ENCODE results near the gene COX6A2.
A peak's percentile ranks its signal among the peaks of the same experiment; 100 is the strongest.
"Not testable (repeated sequence)": the region's sequence is repeated elsewhere in the genome, so short reads cannot be mapped to it uniquely, and the experiment has no call there.

Gene COX6A2

GRCh38 chr16:31417916-31418315 lies 10.2 kb downstream of the COX6A2 start:
- no CpG with 5 or more reads among the region's 5 CpGs for WGBS, 2 donors (ENCODE audit: extremely low coverage in 2 of 2, insufficient read length in 2 of 2, insufficient replicate concordance in 1 of 2)
- no peaks in the 10 kb centered on the region for H3K4me1 ChIP-seq (ENCODE audit: control insufficient read depth in 2 of 2, insufficient read depth in 1 of 2, low read depth in 1 of 2, low read length in 2 of 2)

GRCh38 chr16:31417036-31417435 lies 11.1 kb downstream of the COX6A2 start:
- not testable (repeated sequence) for H2BK15ac ChIP-seq (ENCODE audit: low read length); H3K4me2 ChIP-seq (ENCODE audit: insufficient read depth, low read length, poor library complexity, severe bottlenecking); H3K27me3 ChIP-seq (ENCODE audit: control insufficient read depth in 3 of 3, insufficient read depth in 3 of 3, low read depth in 1 of 3, low read length in 3 of 3); H2BK12ac ChIP-seq (ENCODE audit: low read length); H3K4ac ChIP-seq (ENCODE audit: low read length); H3K18ac ChIP-seq (ENCODE audit: low read length); H3K79me1 ChIP-seq (ENCODE audit: low read depth, low read length); H3K4me1 ChIP-seq (ENCODE audit: control insufficient read depth in 2 of 2, insufficient read depth in 1 of 2, low read depth in 1 of 2, low read length in 2 of 2); H2BK5ac ChIP-seq (ENCODE audit: low read length); H3K14ac ChIP-seq (ENCODE audit: low read length); DNase-seq (ENCODE audit: low spot score); H4K8ac ChIP-seq (ENCODE audit: low read depth, low read length); H3K36me3 ChIP-seq (replicated peaks in 1 of 2; ENCODE audit: control insufficient read depth in 2 of 2, insufficient read depth in 2 of 2, low read length in 2 of 2); H3K9me3 ChIP-seq (replicated peaks in 1 of 2; ENCODE audit: control insufficient read depth in 2 of 2, insufficient read depth in 1 of 2, low read depth in 1 of 2, low read length in 2 of 2); H4K91ac ChIP-seq (ENCODE audit: low read depth, low read length, poor library complexity); H2AFZ ChIP-seq (ENCODE audit: low read length); H3K27ac ChIP-seq (replicated peaks; ENCODE audit: low read length); H3K23ac ChIP-seq (ENCODE audit: low read depth, low read length, poor library complexity); H2BK120ac ChIP-seq (ENCODE audit: low read depth, low read length); H3K9ac ChIP-seq (ENCODE audit: low read depth, low read length, poor library complexity); H2AK5ac ChIP-seq (ENCODE audit: low read depth, low read length); H3K4me3 ChIP-seq (ENCODE audit: low read length in 2 of 2)
- no CpG with 5 or more reads among the region's 2 CpGs for WGBS, 2 donors (ENCODE audit: extremely low coverage in 2 of 2, insufficient read length in 2 of 2, insufficient replicate concordance in 1 of 2)

More at GRCh38 chr16:31417916-31418315, 10.2 kb downstream of the COX6A2 start:
- Histone ChIP-seq H2AK5ac (ENCODE audit: low read depth, low read length) (no peak overlapping the region), H3K14ac (ENCODE audit: low read length) (no peak overlapping the region), H3K4ac (ENCODE audit: low read length) (no peak overlapping the region), H3K36me3 (replicated peaks in 1 of 2; ENCODE audit: control insufficient read depth in 2 of 2, insufficient read depth in 2 of 2, low read length in 2 of 2) (no peaks in the 10 kb centered on the region), H2BK5ac (ENCODE audit: low read length) (no peak overlapping the region), H3K4me2 (ENCODE audit: insufficient read depth, low read length, poor library complexity, severe bottlenecking) (no peak overlapping the region), H3K9me3 (replicated peaks in 1 of 2; ENCODE audit: control insufficient read depth in 2 of 2, insufficient read depth in 1 of 2, low read depth in 1 of 2, low read length in 2 of 2) (no peaks in the 10 kb centered on the region), H3K9ac (ENCODE audit: low read depth, low read length, poor library complexity) (no peak overlapping the region), H3K27ac (replicated peaks; ENCODE audit: low read length) (no peak overlapping the region), H4K8ac (ENCODE audit: low read depth, low read length) (no peak overlapping the region), H2AFZ (ENCODE audit: low read length) (no peak overlapping the region), H2BK12ac (ENCODE audit: low read length) (no peak overlapping the region), H3K23ac (ENCODE audit: low read depth, low read length, poor library complexity) (no peak overlapping the region), H3K79me1 (ENCODE audit: low read depth, low read length) (peaks cover 1% of the 10 kb centered on the region), H3K18ac (ENCODE audit: low read length) (no peak overlapping the region), H2BK15ac (ENCODE audit: low read length) (no peak overlapping the region), H4K91ac (ENCODE audit: low read depth, low read length, poor library complexity) (no peak overlapping the region), H3K4me3 (ENCODE audit: low read length in 2 of 2) (no peak overlapping the region), H2BK120ac (ENCODE audit: low read depth, low read length) (no peak overlapping the region), H3K27me3 (ENCODE audit: control insufficient read depth in 3 of 3, insufficient read depth in 3 of 3, low read depth in 1 of 3, low read length in 3 of 3) (peaks cover 0 to 7% (median 0%) of the 10 kb centered on the region in 3 experiments)
- DNase-seq (ENCODE audit: low spot score), result no peak

GRCh38 chr16:31416371-31416770 lies 11.8 kb downstream of the COX6A2 start:
- H4K8ac ChIP-seq (ENCODE audit: low read depth, low read length), result no peak overlapping the region
- H3K36me3 ChIP-seq (replicated peaks in 1 of 2; ENCODE audit: control insufficient read depth in 2 of 2, insufficient read depth in 2 of 2, low read length in 2 of 2), result no peaks in the 10 kb centered on the region
- H2BK15ac ChIP-seq (ENCODE audit: low read length), result no peak overlapping the region
- H2BK5ac ChIP-seq (ENCODE audit: low read length), result no peak overlapping the region
- H3K4me2 ChIP-seq (ENCODE audit: insufficient read depth, low read length, poor library complexity, severe bottlenecking), result no peak overlapping the region
- no peak overlapping the region for H3K9ac ChIP-seq (ENCODE audit: low read depth, low read length, poor library complexity)
- peaks cover 0 to 12% (median 0%) of the 10 kb centered on the region in 3 experiments for H3K27me3 ChIP-seq (ENCODE audit: control insufficient read depth in 3 of 3, insufficient read depth in 3 of 3, low read depth in 1 of 3, low read length in 3 of 3)
- H3K4me3 ChIP-seq (ENCODE audit: low read length in 2 of 2), result no peak overlapping the region
- peak overlapping the region; percentile 49 for H3K14ac ChIP-seq (ENCODE audit: low read length)
- H2AFZ ChIP-seq (ENCODE audit: low read length), result no peak overlapping the region
- H2BK120ac ChIP-seq (ENCODE audit: low read depth, low read length), result no peak overlapping the region
- H3K4me1 ChIP-seq (ENCODE audit: control insufficient read depth in 2 of 2, insufficient read depth in 1 of 2, low read depth in 1 of 2, low read length in 2 of 2), result peaks cover under 1% of the 10 kb centered on the region in 2 donors
- H3K23ac ChIP-seq (ENCODE audit: low read depth, low read length, poor library complexity), result no peak overlapping the region
- H3K27ac ChIP-seq (replicated peaks; ENCODE audit: low read length), result no peak overlapping the region
- H3K79me1 ChIP-seq (ENCODE audit: low read depth, low read length), result peaks cover 1% of the 10 kb centered on the region
- H3K4ac ChIP-seq (ENCODE audit: low read length), result no peak overlapping the region
- DNase-seq (ENCODE audit: low spot score), result no peak
- no peak overlapping the region for H2BK12ac ChIP-seq (ENCODE audit: low read length)
- H3K18ac ChIP-seq (ENCODE audit: low read length), result peak overlapping the region; percentile 33
- H2AK5ac ChIP-seq (ENCODE audit: low read depth, low read length), result no peak overlapping the region
- H4K91ac ChIP-seq (ENCODE audit: low read depth, low read length, poor library complexity), result no peak overlapping the region
- no CpG with 5 or more reads among the region's 11 CpGs for WGBS, 2 donors (ENCODE audit: extremely low coverage in 2 of 2, insufficient read length in 2 of 2, insufficient replicate concordance in 1 of 2)
- H3K9me3 ChIP-seq (replicated peaks in 1 of 2; ENCODE audit: control insufficient read depth in 2 of 2, insufficient read depth in 1 of 2, low read depth in 1 of 2, low read length in 2 of 2), result no peaks in the 10 kb centered on the region

- H4K91ac ChIP-seq (ENCODE audit: low read depth, low read length, poor library complexity), result no peak overlapping the region
- H2BK15ac ChIP-seq (ENCODE audit: low read length), result no peak overlapping the region
- H3K14ac ChIP-seq (ENCODE audit: low read length), result no peak overlapping the region
- no peak overlapping the region for H3K9ac ChIP-seq (ENCODE audit: low read depth, low read length, poor library complexity)
- H3K4me3 ChIP-seq (ENCODE audit: low read length in 2 of 2), result no peak overlapping the region
- no peak overlapping the region for H2AK5ac ChIP-seq (ENCODE audit: low read depth, low read length)
- no peak overlapping the region for H3K4me2 ChIP-seq (ENCODE audit: insufficient read depth, low read length, poor library complexity, severe bottlenecking)
- WGBS, 2 donors (ENCODE audit: extremely low coverage in 2 of 2, insufficient read length in 2 of 2, insufficient replicate concordance in 1 of 2), result no CpG with 5 or more reads among the region's 4 CpGs
- no peaks in the 10 kb centered on the region for H3K36me3 ChIP-seq (replicated peaks in 1 of 2; ENCODE audit: control insufficient read depth in 2 of 2, insufficient read depth in 2 of 2, low read length in 2 of 2)
- no peak overlapping the region for H2BK12ac ChIP-seq (ENCODE audit: low read length)
- no peak overlapping the region for H3K4ac ChIP-seq (ENCODE audit: low read length)
- no peak overlapping the region for H3K18ac ChIP-seq (ENCODE audit: low read length)
- H2AFZ ChIP-seq (ENCODE audit: low read length), result no peak overlapping the region
- no peak overlapping the region for H3K23ac ChIP-seq (ENCODE audit: low read depth, low read length, poor library complexity)
- H3K4me1 ChIP-seq (ENCODE audit: control insufficient read depth in 2 of 2, insufficient read depth in 1 of 2, low read depth in 1 of 2, low read length in 2 of 2), result peaks cover 1 to 4% of the 10 kb centered on the region in 2 donors
- no peak for DNase-seq (ENCODE audit: low spot score)
- H2BK120ac ChIP-seq (ENCODE audit: low read depth, low read length), result no peak overlapping the region
- H3K9me3 ChIP-seq (replicated peaks in 1 of 2; ENCODE audit: control insufficient read depth in 2 of 2, insufficient read depth in 1 of 2, low read depth in 1 of 2, low read length in 2 of 2), result no peaks in the 10 kb centered on the region
- H4K8ac ChIP-seq (ENCODE audit: low read depth, low read length), result no peak overlapping the region
- peaks cover 0 to 17% (median 0%) of the 10 kb centered on the region in 3 experiments for H3K27me3 ChIP-seq (ENCODE audit: control insufficient read depth in 3 of 3, insufficient read depth in 3 of 3, low read depth in 1 of 3, low read length in 3 of 3)
- no peak overlapping the region for H2BK5ac ChIP-seq (ENCODE audit: low read length)
- H3K79me1 ChIP-seq (ENCODE audit: low read depth, low read length), result peaks cover 1% of the 10 kb centered on the region
- no peak overlapping the region for H3K27ac ChIP-seq (replicated peaks; ENCODE audit: low read length)
These were observed 13.5 kb downstream of the COX6A2 start for GRCh38 chr16:31414706-31415105.
